Ascending aorta (tissue), 2 donors: ENCODE data around the gene FDPS. TPM values are rescaled to one million over a fixed set of nuclear protein-coding genes. Genes with fewer than 3 reads are reported as not detected.
"Not testable (repeated sequence)": the region's sequence is repeated elsewhere in the genome, so short reads cannot be mapped to it uniquely, and the experiment has no call there.

ENCODE experiments used
- DNase-seq, 2 donors: peaks; one replicate each; pipeline ENCODE4 v3.0.0-alpha.2; 2019; ENCODE audit warnings: low spot score in 2 of 2
- H3K27ac ChIP-seq, 2 donors: fragments of 200-600 bp; sonication (generic); one replicate each; pipeline ENCODE4 v1.5.1; 2016 to 2017; ENCODE audit warnings: mild to moderate bottlenecking in 1 of 2
- H3K27me3 ChIP-seq: fragments of 200-600 bp; sonication (generic); one replicate; pipeline ENCODE4 v1.5.1; 2017
- H3K36me3 ChIP-seq, 2 donors: fragments of 200-600 bp; sonication (generic); one replicate each; pipeline ENCODE4 v1.5.1; 2016
- H3K4me1 ChIP-seq, 2 donors: fragments of 200-600 bp; sonication (generic); one replicate each; pipeline ENCODE4 v1.5.1; 2016 to 2017; ENCODE audit warnings: mild to moderate bottlenecking in 1 of 2
- H3K4me3 ChIP-seq, 2 donors: fragments of 200-600 bp; sonication (generic); one replicate each; pipeline ENCODE4 v1.5.1; 2016 to 2017; ENCODE audit warnings: mild to moderate bottlenecking in 1 of 2
- H3K9me3 ChIP-seq, 2 donors: fragments of 200-600 bp; sonication (generic); one replicate each; pipeline ENCODE4 v1.5.1; 2016
- CTCF ChIP-seq, 3 experiments: fragments of 200-600 bp in 2 of 3; fragments of 450-650 bp in 1 of 3; sonication (generic) in 2 of 3; IDR thresholded peaks; one replicate each; pipeline ENCODE4 v1.5.1; 2016 to 2019; ENCODE audit warnings: antibody characterized with exemption in 3 of 3, mild to moderate bottlenecking in 1 of 3, moderate library complexity in 1 of 3
- intact Hi-C: fragments of 100-400 bp; cut with DNase I; formaldehyde crosslinking; loops from one replicate; pipeline ENCODE4 v1.15.1; 2023
- total RNA-seq: library from RNA; depleted of rRNA; stranded (reverse); fragments of >200 nt; gene quantifications from one replicate; pipeline ENCODE4 v1.1.0, GENCODE V29; 2016

The FDPS gene
- total RNA-seq, 1 donor from 2014 or later, result 51.7 TPM

GRCh38 chr1:155287987-155288543, 20.6 kb upstream of the FDPS start:
- DNase-seq, result no peak
- TF ChIP-seq CTCF (IDR thresholded peaks at IDR 0.05), result no peak
- Histone ChIP-seq H3K9me3 (no peaks in the 10 kb centered on the region), H3K27me3 (no peaks in the 10 kb centered on the region), H3K27ac (no peak overlapping the region), H3K4me1 (no peaks in the 10 kb centered on the region), H3K4me3 (no peak overlapping the region), H3K36me3 (no peaks in the 10 kb centered on the region)
- intact Hi-C loops, result no loop called here

GRCh38 chr1:155291006-155291405, 17.7 kb upstream of the FDPS start:
- H3K4me3 ChIP-seq, H3K36me3 ChIP-seq, H3K27ac ChIP-seq, DNase-seq, H3K27me3 ChIP-seq, intact Hi-C loops, H3K4me1 ChIP-seq, H3K9me3 ChIP-seq: not testable (repeated sequence)

DNA sequence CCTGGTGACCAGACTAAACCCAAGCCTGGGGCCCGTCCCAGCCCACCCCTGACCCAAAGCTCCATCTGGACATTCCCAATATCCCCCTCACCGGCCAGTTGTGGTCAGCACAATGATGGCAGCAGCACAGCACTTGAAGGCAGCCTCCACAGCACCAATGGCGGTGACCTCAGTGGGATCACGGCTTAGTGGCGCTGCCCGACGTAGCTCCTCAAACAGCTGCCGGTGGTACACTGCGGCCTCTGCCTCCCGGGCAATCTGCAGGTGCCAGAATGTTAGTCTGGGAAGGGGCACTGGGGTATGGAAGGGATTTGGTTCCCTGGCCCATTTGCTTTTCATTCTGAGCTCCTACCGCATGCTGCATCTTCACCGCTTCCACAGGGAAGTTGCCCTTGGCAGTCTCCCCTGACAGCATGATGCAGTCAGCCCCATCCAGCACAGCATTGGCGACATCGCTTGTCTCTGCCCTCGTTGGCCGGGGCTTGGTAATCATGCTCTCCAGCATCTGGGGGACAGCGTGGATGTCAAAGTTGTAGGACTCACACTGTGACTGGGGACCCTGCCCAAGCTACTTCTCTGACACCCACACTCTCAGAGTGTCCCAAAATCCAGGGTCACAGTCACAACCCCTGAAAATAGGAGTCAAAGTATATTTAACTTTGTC, 15.4 kb upstream of the FDPS start:
- no peak for DNase-seq
- Histone ChIP-seq H3K36me3 (no peaks in the 10 kb centered on the region), H3K4me1 (peaks cover 0 to 5% of the 10 kb centered on the region in 2 donors), H3K9me3 (no peaks in the 10 kb centered on the region), H3K4me3 (no peak overlapping the region), H3K27ac (no peak overlapping the region), H3K27me3 (no peaks in the 10 kb centered on the region)
- intact Hi-C loops, result no loop called here
- TF ChIP-seq CTCF (IDR thresholded peaks at IDR 0.05), result no peak

GRCh38 chr1:155294520-155295182, 14.0 kb upstream of the FDPS start:
- no peak overlapping the region for H3K27ac ChIP-seq
- no peaks in the 10 kb centered on the region for H3K27me3 ChIP-seq
- H3K36me3 ChIP-seq, result no peaks in the 10 kb centered on the region
- H3K4me1 ChIP-seq, result peaks cover 0 to 5% of the 10 kb centered on the region in 2 donors
- no peak for DNase-seq
- H3K9me3 ChIP-seq, result no peaks in the 10 kb centered on the region
- intact Hi-C loops, result no loop called here
- H3K4me3 ChIP-seq, result peak overlapping the region in 1 of 2 donors; percentile 44
- TF ChIP-seq CTCF (IDR thresholded peaks at IDR 0.05), result no peak

DNA sequence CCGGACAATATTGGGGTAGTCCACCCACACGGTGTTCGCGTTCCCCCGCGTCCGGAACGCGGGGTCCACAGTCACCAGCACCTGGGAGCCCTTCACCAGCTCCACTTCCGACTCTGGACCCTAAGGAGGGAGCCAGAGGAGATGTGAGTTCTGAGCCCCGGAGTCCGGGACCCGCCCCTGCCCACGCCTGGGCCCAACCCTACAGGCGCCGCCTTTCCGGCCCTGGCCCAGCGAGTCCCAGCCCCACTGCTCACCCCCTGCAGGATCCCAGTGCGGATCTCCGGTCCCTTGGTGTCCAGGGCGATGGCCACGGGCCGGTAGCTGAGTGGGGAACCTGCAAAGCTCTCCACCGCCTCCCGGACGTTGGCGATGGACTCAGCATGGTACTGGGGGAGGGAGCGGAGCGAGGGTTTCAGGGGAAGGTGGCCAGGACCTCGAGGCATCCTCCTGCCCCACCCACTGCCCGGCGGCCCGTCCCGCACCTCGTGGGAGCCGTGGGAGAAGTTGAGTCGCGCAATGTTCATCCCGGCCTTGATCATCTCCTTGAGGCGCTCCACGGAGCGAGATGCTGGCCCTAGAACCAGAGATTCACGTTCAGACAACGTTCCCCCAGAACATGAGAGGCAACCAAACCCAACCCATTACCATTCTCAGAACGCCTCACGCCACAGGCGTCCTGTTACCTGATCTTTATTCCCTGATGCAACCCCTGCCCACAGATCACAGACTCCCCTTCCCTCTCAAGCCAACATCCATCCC, 13.3 kb upstream of the FDPS start:
- TF ChIP-seq CTCF (IDR thresholded peaks at IDR 0.05), result no peak
- intact Hi-C loops, result no loop called here
- DNase-seq, result no peak
- Histone ChIP-seq H3K27me3 (no peaks in the 10 kb centered on the region), H3K4me3 (peak overlapping the region in 1 of 2 donors; percentile 44), H3K27ac (no peak overlapping the region), H3K36me3 (no peaks in the 10 kb centered on the region), H3K9me3 (no peaks in the 10 kb centered on the region), H3K4me1 (peaks cover 0 to 5% of the 10 kb centered on the region in 2 donors)

DNA sequence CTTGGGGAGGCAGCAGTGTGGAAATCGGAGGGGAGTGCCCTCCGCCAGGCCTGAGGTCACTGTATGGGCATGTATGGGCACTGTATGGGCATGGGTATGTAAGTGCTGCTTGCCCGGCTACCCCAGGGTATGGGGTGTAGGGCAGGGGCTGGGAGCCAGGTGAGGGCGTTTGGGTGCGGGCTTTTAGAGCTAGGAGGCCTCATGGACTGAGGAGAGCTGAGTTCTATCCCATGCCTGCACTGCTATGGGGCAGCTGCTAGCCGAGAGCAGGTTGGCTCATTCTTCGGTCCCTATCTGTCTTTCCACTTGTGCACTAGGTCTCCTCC, 12.8 kb upstream of the FDPS start:
- H3K36me3 ChIP-seq, result no peaks in the 10 kb centered on the region
- peaks cover 0 to 5% of the 10 kb centered on the region in 2 donors for H3K4me1 ChIP-seq
- no peak overlapping the region for H3K27ac ChIP-seq
- H3K27me3 ChIP-seq, result no peaks in the 10 kb centered on the region
- no peak for TF ChIP-seq CTCF (IDR thresholded peaks at IDR 0.05)
- intact Hi-C loops, result no loop called here
- H3K4me3 ChIP-seq, result no peak overlapping the region
- H3K9me3 ChIP-seq, result no peaks in the 10 kb centered on the region
- no peak for DNase-seq
